ENCODE results near the gene SLC22A23.

- no peak for TF ChIP-seq EZH2 (IDR thresholded peaks at IDR 0.05; ENCODE audit: low read length)
- TF ChIP-seq, protein P1, sequence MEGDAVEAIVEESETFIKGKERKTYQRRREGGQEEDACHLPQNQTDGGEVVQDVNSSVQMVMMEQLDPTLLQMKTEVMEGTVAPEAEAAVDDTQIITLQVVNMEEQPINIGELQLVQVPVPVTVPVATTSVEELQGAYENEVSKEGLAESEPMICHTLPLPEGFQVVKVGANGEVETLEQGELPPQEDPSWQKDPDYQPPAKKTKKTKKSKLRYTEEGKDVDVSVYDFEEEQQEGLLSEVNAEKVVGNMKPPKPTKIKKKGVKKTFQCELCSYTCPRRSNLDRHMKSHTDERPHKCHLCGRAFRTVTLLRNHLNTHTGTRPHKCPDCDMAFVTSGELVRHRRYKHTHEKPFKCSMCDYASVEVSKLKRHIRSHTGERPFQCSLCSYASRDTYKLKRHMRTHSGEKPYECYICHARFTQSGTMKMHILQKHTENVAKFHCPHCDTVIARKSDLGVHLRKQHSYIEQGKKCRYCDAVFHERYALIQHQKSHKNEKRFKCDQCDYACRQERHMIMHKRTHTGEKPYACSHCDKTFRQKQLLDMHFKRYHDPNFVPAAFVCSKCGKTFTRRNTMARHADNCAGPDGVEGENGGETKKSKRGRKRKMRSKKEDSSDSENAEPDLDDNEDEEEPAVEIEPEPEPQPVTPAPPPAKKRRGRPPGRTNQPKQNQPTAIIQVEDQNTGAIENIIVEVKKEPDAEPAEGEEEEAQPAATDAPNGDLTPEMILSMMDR (optimal IDR thresholded peaks at IDR 0.05 in 1 of 3, IDR thresholded peaks at IDR 0.05 in 1 of 3, conservative IDR thresholded peaks at IDR 0.05 in 1 of 3; ENCODE audit: extremely low read depth in 1 of 3, insufficient read depth in 2 of 3, low read length in 3 of 3) = no peak
Observed at GRCh38 chr6:3249821-3250220, 207.0 kb downstream of the SLC22A23 start.

All from keratinocyte (primary cell).